Transverse colon (tissue), 4 donors: ENCODE measurements around the gene DBH. TPM values are rescaled to one million over a fixed set of nuclear protein-coding genes. Genes with fewer than 3 reads are reported as not detected.

Experiments
- DNase-seq: peaks from one replicate; pipeline ENCODE4 v3.0.0-alpha.2; 2019
- H3K27ac ChIP-seq, 4 donors: fragments of 200-600 bp; sonication (generic); 2 replicates each; pipeline ENCODE4 v1.5.1; 2016 to 2018; ENCODE audit warnings: inconsistent platforms in 4 of 4
- H3K27me3 ChIP-seq: fragments of 200-600 bp; sonication (generic); 2 replicates; pipeline ENCODE4 v1.5.1; 2017; ENCODE audit warnings: inconsistent platforms
- H3K36me3 ChIP-seq, 4 donors: fragments of 200-600 bp; sonication (generic); 2 replicates each; pipeline ENCODE4 v1.5.1; 2017 to 2019; ENCODE audit warnings: inconsistent platforms in 4 of 4
- H3K4me1 ChIP-seq, 4 donors: fragments of 200-600 bp; sonication (generic); 2 replicates each; pipeline ENCODE4 v1.5.1; 2017 to 2020; ENCODE audit warnings: inconsistent platforms in 4 of 4
- H3K4me3 ChIP-seq, 4 donors: fragments of 200-600 bp; sonication (generic); 1 replicate in 1 of 4; 2 replicates in 3 of 4; pipeline versions ENCODE4 v1.5.1 to v1.6.1; 2017 to 2019; ENCODE audit warnings: inconsistent platforms in 4 of 4
- H3K9me3 ChIP-seq, 2 donors: fragments of 200-600 bp; sonication (generic); 2 replicates each; pipeline ENCODE4 v1.5.1; 2017 to 2019; ENCODE audit warnings: inconsistent platforms in 2 of 2
- EP300 ChIP-seq: sonication (generic); formaldehyde crosslinking; IDR thresholded peaks from one replicate; pipeline ENCODE4 v1.6.1; 2017; ENCODE audit warnings: antibody characterized with exemption, low read depth
- POLR2A ChIP-seq: fragments of 450-650 bp; IDR thresholded peaks from one replicate; pipeline ENCODE4 v1.6.1; 2016; ENCODE audit warnings: antibody characterized with exemption, mild to moderate bottlenecking, moderate library complexity
- POLR2AphosphoS5 ChIP-seq, 3 donors: sonication (generic); formaldehyde crosslinking; IDR thresholded peaks; one replicate each; pipeline ENCODE4 v1.6.1; 2016; ENCODE audit warnings: antibody characterized with exemption in 3 of 3
- WGBS, 2 donors: methylation state at CpG; one replicate each; pipeline ENCODE4 v1.1.5; 2018; ENCODE audit warnings: low coverage in 1 of 2; 5-methylcytosine and 5-hydroxymethylcytosine counted together
- in situ Hi-C, 4 donors: fragments of 200-750 bp; cut with MboI; loops; one replicate each; pipeline versions ENCODE4 v1.15.0 to v1.15.1; 2017; ENCODE audit warnings: low sequenced_read_pairs in 3 of 4, low pct_ligation_motif_present in 1 of 4, low pct_unique_long_range_greater_than_20kb in 1 of 4
- intact Hi-C: fragments of 100-400 bp; cut with DNase I; formaldehyde crosslinking; loops from one replicate; pipeline ENCODE4 v1.15.1; 2023; ENCODE audit warnings: low total_unique reads
- total RNA-seq, 4 donors: library from RNA; depleted of rRNA; stranded (reverse); fragments of >200 nt; gene quantifications; one replicate each; pipeline ENCODE4 v1.1.0, GENCODE V29; 2016
- TF ChIP-seq, protein P1 (sequence below), 5 experiments: fragments of 200-600 bp in 3 of 5; fragments of 450-650 bp in 2 of 5; sonication (generic) in 3 of 5; IDR thresholded peaks; 1 replicate in 2 of 5; 2 replicates in 3 of 5; pipeline ENCODE4 v1.5.1; 2016 to 2017; ENCODE audit warnings: antibody characterized with exemption in 5 of 5, inconsistent platforms in 3 of 5, mild to moderate bottlenecking in 2 of 5, moderate library complexity in 1 of 5

Gene DBH
- total RNA-seq, 4 donors from 2014 or later = not detected

DNA sequence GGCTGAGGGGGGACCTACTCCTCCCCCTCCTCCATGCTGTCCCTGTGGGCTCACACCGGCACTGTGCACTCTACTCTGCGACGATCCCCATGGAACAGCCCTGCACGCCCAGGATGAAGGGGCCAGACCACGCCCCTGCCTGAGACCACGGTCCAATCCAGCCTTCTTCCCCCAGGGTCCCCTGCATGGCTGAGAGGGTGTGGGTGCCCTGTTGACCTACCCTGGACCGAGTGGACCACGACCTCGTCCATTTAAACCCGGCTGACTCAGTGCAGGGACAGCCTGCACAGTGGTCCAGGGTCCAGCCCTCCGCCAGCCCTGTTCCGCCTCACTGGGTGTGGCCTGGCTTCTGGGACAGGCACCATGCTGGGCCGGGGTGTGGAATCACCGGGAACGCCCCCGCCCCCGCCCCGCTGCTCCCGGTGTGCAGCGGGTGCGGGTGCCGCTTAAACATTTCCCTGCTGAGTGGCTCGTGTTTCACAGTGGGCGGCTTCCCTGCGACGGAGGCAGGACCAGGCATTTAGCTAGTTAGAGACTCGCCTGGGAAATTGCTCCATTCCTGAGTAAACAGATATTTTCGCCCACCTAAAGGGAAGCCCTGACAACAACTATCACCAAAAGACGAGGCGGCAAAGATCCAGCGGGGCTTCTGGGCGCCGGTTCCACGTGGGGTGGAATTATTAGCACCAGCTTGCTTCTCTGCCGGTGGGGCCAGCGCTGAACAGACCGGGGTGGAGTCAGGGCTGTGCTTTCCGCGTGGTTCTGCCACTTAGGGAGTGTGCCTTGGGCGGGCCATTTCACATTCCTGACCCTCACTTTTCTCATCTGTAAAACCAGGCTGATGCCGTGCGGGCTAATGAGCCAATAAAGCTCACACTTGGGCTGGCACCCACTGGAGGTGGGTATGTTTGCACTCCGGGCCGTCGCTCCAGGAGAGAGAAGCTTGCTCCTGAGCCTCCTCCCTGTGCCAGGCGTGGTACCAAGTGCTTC, 22.6 kb downstream of the DBH start:
- intact Hi-C loops (no loop called here), in situ Hi-C loops (no loop called here)
- Histone ChIP-seq H3K4me1 (peaks cover 9 to 12% (median 11%) of the 10 kb centered on the region in 4 donors), H3K9me3 (no peaks in the 10 kb centered on the region), H3K27ac (no peak overlapping the region), H3K36me3 (no peaks in the 10 kb centered on the region), H3K4me3 (peak overlapping the region in 1 of 4 donors; percentile 2), H3K27me3 (peaks cover 67% of the 10 kb centered on the region)
- peak; percentile 45 for DNase-seq
- no peak for TF ChIP-seq POLR2A
- TF ChIP-seq POLR2AphosphoS5 (IDR thresholded peaks at IDR 0.05) = no peak
- TF ChIP-seq EP300 = no peak
- TF ChIP-seq, protein P1, sequence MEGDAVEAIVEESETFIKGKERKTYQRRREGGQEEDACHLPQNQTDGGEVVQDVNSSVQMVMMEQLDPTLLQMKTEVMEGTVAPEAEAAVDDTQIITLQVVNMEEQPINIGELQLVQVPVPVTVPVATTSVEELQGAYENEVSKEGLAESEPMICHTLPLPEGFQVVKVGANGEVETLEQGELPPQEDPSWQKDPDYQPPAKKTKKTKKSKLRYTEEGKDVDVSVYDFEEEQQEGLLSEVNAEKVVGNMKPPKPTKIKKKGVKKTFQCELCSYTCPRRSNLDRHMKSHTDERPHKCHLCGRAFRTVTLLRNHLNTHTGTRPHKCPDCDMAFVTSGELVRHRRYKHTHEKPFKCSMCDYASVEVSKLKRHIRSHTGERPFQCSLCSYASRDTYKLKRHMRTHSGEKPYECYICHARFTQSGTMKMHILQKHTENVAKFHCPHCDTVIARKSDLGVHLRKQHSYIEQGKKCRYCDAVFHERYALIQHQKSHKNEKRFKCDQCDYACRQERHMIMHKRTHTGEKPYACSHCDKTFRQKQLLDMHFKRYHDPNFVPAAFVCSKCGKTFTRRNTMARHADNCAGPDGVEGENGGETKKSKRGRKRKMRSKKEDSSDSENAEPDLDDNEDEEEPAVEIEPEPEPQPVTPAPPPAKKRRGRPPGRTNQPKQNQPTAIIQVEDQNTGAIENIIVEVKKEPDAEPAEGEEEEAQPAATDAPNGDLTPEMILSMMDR (IDR thresholded peaks at IDR 0.05) = no peak
- WGBS, 2 donors = 0 to 6% methylated on average over 5 to 40 of the region's 46 CpGs

DNA sequence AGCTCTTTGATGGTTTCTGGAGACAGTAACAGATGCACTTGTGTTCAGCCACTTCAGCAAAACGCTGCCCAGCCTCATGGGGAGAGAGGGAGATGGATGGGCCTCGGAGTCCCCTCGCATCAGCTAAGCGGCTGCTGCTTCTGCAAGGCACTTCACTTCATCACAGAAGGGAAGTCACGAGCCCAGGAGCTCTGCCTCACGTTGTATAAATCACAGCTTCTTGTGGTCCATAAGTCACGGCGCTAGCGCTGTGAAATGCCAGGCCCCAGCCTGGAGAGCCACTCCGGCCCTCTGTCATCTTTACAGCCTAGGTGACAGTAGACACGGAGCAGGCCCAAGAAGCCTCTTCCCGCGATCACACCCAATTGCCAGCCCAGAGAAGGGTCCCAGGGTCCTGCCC, 23.4 kb downstream of the DBH start:
- WGBS, 2 donors = 47% methylated on average over 9 of the region's 13 CpGs; no CpG with 5 or more reads in 1 of the 2 donors
- no peak overlapping the region for H3K4me3 ChIP-seq
- TF ChIP-seq, protein P1 (IDR thresholded peaks at IDR 0.05) = no peak
- TF ChIP-seq POLR2AphosphoS5 (IDR thresholded peaks at IDR 0.05) = no peak
- no peak for TF ChIP-seq POLR2A
- TF ChIP-seq EP300 = no peak
- no peaks in the 10 kb centered on the region for H3K36me3 ChIP-seq
- H3K27me3 ChIP-seq = peaks cover 61% of the 10 kb centered on the region
- H3K27ac ChIP-seq = no peak overlapping the region
- peaks cover 9 to 12% (median 11%) of the 10 kb centered on the region in 4 donors for H3K4me1 ChIP-seq
- intact Hi-C loops = no loop called here
- DNase-seq = no peak
- in situ Hi-C loops = no loop called here
- H3K9me3 ChIP-seq = no peaks in the 10 kb centered on the region

DNA sequence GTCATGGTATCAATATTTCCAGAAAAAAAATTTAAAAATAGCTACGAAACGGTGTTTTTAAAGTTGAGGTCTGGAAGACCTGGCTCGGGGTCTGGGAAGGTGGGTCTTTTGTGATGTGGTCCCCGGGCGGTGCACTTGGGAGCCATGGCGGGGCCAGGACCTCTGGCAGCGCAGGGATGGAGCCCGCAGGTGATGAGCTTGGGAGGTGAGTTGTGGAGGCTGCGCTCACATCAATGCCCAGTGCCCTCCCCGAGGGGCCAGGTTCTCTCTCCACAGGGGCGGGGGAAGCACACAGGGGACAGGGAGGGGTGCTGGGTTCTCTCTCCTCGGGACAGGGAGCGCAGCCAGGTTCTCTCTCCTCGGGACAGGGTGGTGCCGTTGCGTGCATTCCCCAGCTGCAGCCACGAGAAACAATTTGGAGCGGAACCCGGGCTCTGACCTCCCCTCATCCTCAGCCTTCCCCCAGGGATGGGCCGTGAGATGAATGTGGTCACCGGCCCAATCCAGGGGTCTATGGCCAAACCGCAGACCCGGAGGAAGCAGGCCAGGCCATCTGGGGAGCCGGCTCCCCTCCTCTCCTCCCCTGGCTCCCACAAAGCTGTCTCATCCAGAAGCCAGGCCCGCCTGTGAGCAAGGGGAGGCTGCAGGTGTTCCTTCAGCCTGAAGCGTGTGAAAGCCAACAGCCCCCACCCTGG, 25.8 kb downstream of the DBH start:
- Histone ChIP-seq H3K4me1 (peaks cover 9 to 12% (median 11%) of the 10 kb centered on the region in 4 donors), H3K36me3 (no peaks in the 10 kb centered on the region), H3K27me3 (peaks cover 37% of the 10 kb centered on the region), H3K9me3 (no peaks in the 10 kb centered on the region), H3K4me3 (no peak overlapping the region), H3K27ac (no peak overlapping the region)
- intact Hi-C loops = no loop called here
- no peak for DNase-seq
- TF ChIP-seq POLR2AphosphoS5 (IDR thresholded peaks at IDR 0.05) = no peak
- no peak for TF ChIP-seq POLR2A
- TF ChIP-seq EP300 = no peak
- TF ChIP-seq, protein P1 (IDR thresholded peaks at IDR 0.05) = no peak
- WGBS, 2 donors = 76 to 84% methylated on average over 7 to 26 of the region's 26 CpGs
- in situ Hi-C loops = no loop called here
